Activated CD4-positive, alpha-beta T cell treated with anti-CD3 and anti-CD28 coated beads for 36 hours (primary cell): ENCODE results near the gene ANKRD40CL. TPM values are rescaled to one million over a fixed set of nuclear protein-coding genes. Genes with fewer than 3 reads are reported as not detected.

Experiments used
- ATAC-seq: fragments of 200-7000 bp; cut with Tn5 transposase; one replicate; pipeline ENCODE4 v1.10.0; 2021; ENCODE audit warnings: mild to moderate bottlenecking, moderate library complexity
- CTCF ChIA-PET: fragments of 350-600 bp; sonication (Branson Sonifier 250); formaldehyde crosslinking; loops from one replicate; lab custom pipeline; 2021; ENCODE audit warnings: antibody characterized with exemption; lab: Charles Lee
- POLR2A ChIA-PET: fragments of 350-600 bp; sonication (Branson Sonifier 250); formaldehyde crosslinking; loops from one replicate; lab custom pipeline; 2021; ENCODE audit warnings: antibody characterized with exemption, inconsistent platforms; lab: Charles Lee
- DNase-seq: peaks from one replicate; pipeline ENCODE4 v3.0.0-alpha.2; 2020
- H3K27ac Mint-ChIP-seq: one replicate; pipeline ENCODE4 v1.8.0; 2021; ENCODE audit warnings: mixed read lengths
- H3K27me3 Mint-ChIP-seq: one replicate; pipeline ENCODE4 v1.8.0; 2021; ENCODE audit warnings: mixed read lengths
- H3K36me3 Mint-ChIP-seq: one replicate; pipeline ENCODE4 v1.8.0; 2021; ENCODE audit warnings: low read depth, mixed read lengths
- H3K4me1 Mint-ChIP-seq: one replicate; pipeline ENCODE4 v1.8.0; 2021; ENCODE audit warnings: mixed read lengths
- H3K4me3 Mint-ChIP-seq: one replicate; pipeline ENCODE4 v1.8.0; 2021; ENCODE audit warnings: mild to moderate bottlenecking, moderate library complexity, mixed read lengths
- H3K9me3 Mint-ChIP-seq: one replicate; pipeline ENCODE4 v1.8.0; 2021; ENCODE audit warnings: low read depth, mixed read lengths
- intact Hi-C, 2 experiments: fragments of 100-400 bp; cut with DNase I in 1 of 2; cut with micrococcal nuclease in 1 of 2; formaldehyde crosslinking; loops; one replicate each; pipeline versions ENCODE4 v1.14.2 to v1.15.1; 2022 to 2024; cut with DNase I, micrococcal nuclease
- total RNA-seq, 2 experiments: library from RNA; stranded (reverse); gene quantifications; one replicate each; pipeline ENCODE4 v1.2.3, GENCODE V29; 2021

ANKRD40CL gene
- total RNA-seq, 2 experiments from 2014 or later: not detected

- Mint-ChIP-seq H3K36me3 (no peaks in the 10 kb centered on the region), H3K27ac (no peak overlapping the region), H3K4me3 (no peak overlapping the region), H3K27me3 (peaks cover 1% of the 10 kb centered on the region), H3K9me3 (no peaks in the 10 kb centered on the region), H3K4me1 (peaks cover 4% of the 10 kb centered on the region)
- ChIA-PET CTCF (interaction anchor here (0.9 kb wide), 1 partner anchor 8 kb away, joined by 3 read pairs; no protein-coding TSS in a partner anchor), POLR2A (no interaction called here)
- no peak for DNase-seq
- no peak for ATAC-seq
- intact Hi-C loops: no loop called here
Measured at GRCh38 chr17:50774225-50774803, 7.0 kb upstream of the ANKRD40CL start.

- CTCF ChIA-PET: interaction anchor here (1.2 to 2.3 kb wide), 3 partner anchors 9 to 205 kb away, joined by 3 to 10 read pairs (median 5); no protein-coding TSS in a partner anchor
- Mint-ChIP-seq H3K4me1 (peaks cover 3% of the 10 kb centered on the region), H3K36me3 (no peaks in the 10 kb centered on the region), H3K27me3 (peaks cover 1% of the 10 kb centered on the region), H3K27ac (no peak overlapping the region), H3K4me3 (no peak overlapping the region), H3K9me3 (no peaks in the 10 kb centered on the region)
- no peak for ATAC-seq
- POLR2A ChIA-PET: no interaction called here
- DNase-seq: no peak
- intact Hi-C loops: no loop called here
Measured at GRCh38 chr17:50771991-50772785, 4.9 kb upstream of the ANKRD40CL start.

GRCh38 chr17:50770346-50770745 is 3.0 kb upstream of the ANKRD40CL start:
- Mint-ChIP-seq H3K9me3 (no peaks in the 10 kb centered on the region), H3K4me1 (peaks cover 3% of the 10 kb centered on the region), H3K36me3 (no peaks in the 10 kb centered on the region), H3K4me3 (no peak overlapping the region), H3K27me3 (peaks cover 1% of the 10 kb centered on the region), H3K27ac (no peak overlapping the region)
- ChIA-PET POLR2A (no interaction called here), CTCF (no interaction called here)
- no peak for ATAC-seq
- intact Hi-C loops: no loop called here
- DNase-seq: no peak

- no peak overlapping the region for H3K27ac Mint-ChIP-seq
- DNase-seq (no peak), ATAC-seq (no peak)
- ChIA-PET POLR2A (no interaction called here), CTCF (interaction anchor here (0.6 to 1.7 kb wide), 5 partner anchors 10 to 213 kb away, joined by 3 to 5 read pairs (median 4); no protein-coding TSS in a partner anchor)
- no peaks in the 10 kb centered on the region for H3K36me3 Mint-ChIP-seq
- H3K9me3 Mint-ChIP-seq: no peaks in the 10 kb centered on the region
- intact Hi-C loops: no loop called here
- peaks cover 3% of the 10 kb centered on the region for H3K4me1 Mint-ChIP-seq
- H3K4me3 Mint-ChIP-seq: no peak overlapping the region
- peaks cover 1% of the 10 kb centered on the region for H3K27me3 Mint-ChIP-seq
Measured at GRCh38 chr17:50769884-50770283, 2.6 kb upstream of the ANKRD40CL start.

GRCh38 chr17:50768346-50768761 is 1.0 kb upstream of the ANKRD40CL start:
- no peak for ATAC-seq
- Mint-ChIP-seq H3K27ac (no peak overlapping the region), H3K27me3 (peaks cover 1% of the 10 kb centered on the region), H3K4me1 (peaks cover 7% of the 10 kb centered on the region), H3K36me3 (no peaks in the 10 kb centered on the region), H3K4me3 (no peak overlapping the region), H3K9me3 (no peaks in the 10 kb centered on the region)
- CTCF ChIA-PET: interaction anchor here (0.9 to 1.7 kb wide), 2 partner anchors 14 to 16 kb away, joined by 3 to 4 read pairs; no protein-coding TSS in a partner anchor
- POLR2A ChIA-PET: interaction anchor here (0.6 to 0.7 kb wide), 2 partner anchors 53 to 270 kb away, joined by 3 read pairs; no protein-coding TSS in a partner anchor
- intact Hi-C loops: no loop called here
- DNase-seq: no peak

- Mint-ChIP-seq H3K27me3 (peaks cover 3% of the 10 kb centered on the region), H3K4me3 (no peak overlapping the region), H3K9me3 (no peaks in the 10 kb centered on the region), H3K27ac (no peak overlapping the region), H3K4me1 (peaks cover 12% of the 10 kb centered on the region), H3K36me3 (no peaks in the 10 kb centered on the region)
- intact Hi-C loops: no loop called here
- POLR2A ChIA-PET: no interaction called here
- ATAC-seq (no peak), DNase-seq (no peak)
- CTCF ChIA-PET: interaction anchor here (0.7 kb wide), 1 partner anchor 293 kb away, joined by 3 read pairs; no protein-coding TSS in a partner anchor
Measured at GRCh38 chr17:50767030-50767429, 288 bp downstream of the ANKRD40CL start.

GRCh38 chr17:50766222-50767023 is 895 bp downstream of the ANKRD40CL start:
- ChIA-PET CTCF (no interaction called here), POLR2A (interaction anchor here (0.6 kb wide), 1 partner anchor 14 kb away, joined by 5 read pairs; no protein-coding TSS in a partner anchor)
- DNase-seq (no peak), ATAC-seq (no peak)
- Mint-ChIP-seq H3K27me3 (peaks cover 1% of the 10 kb centered on the region), H3K27ac (no peak overlapping the region), H3K36me3 (no peaks in the 10 kb centered on the region), H3K9me3 (no peaks in the 10 kb centered on the region), H3K4me1 (peaks cover 12% of the 10 kb centered on the region), H3K4me3 (no peak overlapping the region)
- intact Hi-C loops: no loop called here

GRCh38 chr17:50765454-50766221 is 1.7 kb downstream of the ANKRD40CL start:
- H3K4me1 Mint-ChIP-seq: peaks cover 12% of the 10 kb centered on the region
- H3K4me3 Mint-ChIP-seq: no peak overlapping the region
- DNase-seq (no peak), ATAC-seq (no peak)
- no peak overlapping the region for H3K27ac Mint-ChIP-seq
- H3K27me3 Mint-ChIP-seq: peaks cover 1% of the 10 kb centered on the region
- intact Hi-C loops: no loop called here
- H3K9me3 Mint-ChIP-seq: no peaks in the 10 kb centered on the region
- no peaks in the 10 kb centered on the region for H3K36me3 Mint-ChIP-seq
- POLR2A ChIA-PET: interaction anchor here (0.6 kb wide), 1 partner anchor 15 kb away, joined by 5 read pairs; no protein-coding TSS in a partner anchor
- CTCF ChIA-PET: interaction anchor here (0.9 kb wide), 1 partner anchor 18 kb away, joined by 3 read pairs; no protein-coding TSS in a partner anchor

GRCh38 chr17:50764734-50765149 is 2.6 kb downstream of the ANKRD40CL start:
- POLR2A ChIA-PET: no interaction called here
- CTCF ChIA-PET: interaction anchor here (0.6 to 0.9 kb wide), 4 partner anchors 18 to 765 kb away, joined by 3 to 4 read pairs (median 3); no protein-coding TSS in a partner anchor

GRCh38 chr17:50763716-50764475 is 3.4 kb downstream of the ANKRD40CL start:
- H3K27ac Mint-ChIP-seq: no peak overlapping the region
- H3K4me3 Mint-ChIP-seq: no peak overlapping the region

More at GRCh38 chr17:50764734-50765149, 2.6 kb downstream of the ANKRD40CL start:
- Mint-ChIP-seq H3K27ac (no peak overlapping the region), H3K9me3 (no peaks in the 10 kb centered on the region), H3K4me1 (peaks cover 12% of the 10 kb centered on the region), H3K27me3 (peaks cover 1% of the 10 kb centered on the region), H3K36me3 (no peaks in the 10 kb centered on the region), H3K4me3 (no peak overlapping the region)
- DNase-seq (no peak), ATAC-seq (no peak)
- intact Hi-C loops: no loop called here

More at GRCh38 chr17:50763716-50764475, 3.4 kb downstream of the ANKRD40CL start:
- Mint-ChIP-seq H3K36me3 (no peaks in the 10 kb centered on the region), H3K27me3 (peaks cover 1% of the 10 kb centered on the region), H3K9me3 (no peaks in the 10 kb centered on the region), H3K4me1 (peaks cover 12% of the 10 kb centered on the region)
- DNase-seq: no peak
- ChIA-PET CTCF (interaction anchor here (0.5 to 2.6 kb wide), 10 partner anchors 8 to 389 kb away, joined by 3 to 14 read pairs (median 3); partner anchors contain the start of gene NME1), POLR2A (interaction anchor here (1.0 to 1.1 kb wide), 2 partner anchors 9 to 103 kb away, joined by 3 to 4 read pairs; partner anchors contain the start of gene TOB1)
- no peak for ATAC-seq
- intact Hi-C loops: no loop called here
